Measurements from ENCODE around the gene PKNOX1.
A peak's percentile ranks its signal among the peaks of the same experiment; 100 is the strongest.
"Not testable (repeated sequence)": the region's sequence is repeated elsewhere in the genome, so short reads cannot be mapped to it uniquely, and the experiment has no call there.

The PKNOX1 gene

GRCh38 chr21:42983869-42984268 is 9.5 kb downstream of the PKNOX1 start:
- no peak for DNase-seq (ENCODE audit: low read depth)

GRCh38 chr21:42986125-42986783 is 11.9 kb downstream of the PKNOX1 start:
- DNase-seq (ENCODE audit: low read depth): no peak

- no peak for DNase-seq (ENCODE audit: low read depth)
Measured at GRCh38 chr21:42988236-42988965, 14.0 kb downstream of the PKNOX1 start.

GRCh38 chr21:42989370-42989769 is 15.0 kb downstream of the PKNOX1 start:
- DNase-seq (ENCODE audit: low read depth): not testable (repeated sequence)

GRCh38 chr21:42989816-42990650 is 15.7 kb downstream of the PKNOX1 start:
- DNase-seq (ENCODE audit: low read depth): no peak

- DNase-seq (ENCODE audit: low read depth): peak; percentile 77
Measured at GRCh38 chr21:42991992-42992740, 17.8 kb downstream of the PKNOX1 start.

GRCh38 chr21:42993051-42993712 is 18.8 kb downstream of the PKNOX1 start:
- no peak for DNase-seq (ENCODE audit: low read depth)

- peak; percentile 92 for DNase-seq (ENCODE audit: low read depth)
Measured at GRCh38 chr21:42997053-42997452, 22.7 kb downstream of the PKNOX1 start.

GRCh38 chr21:42997983-42998382 is 23.6 kb downstream of the PKNOX1 start:
- not testable (repeated sequence) for DNase-seq (ENCODE audit: low read depth)

GRCh38 chr21:42999152-42999551 is 24.8 kb downstream of the PKNOX1 start:
- not testable (repeated sequence) for DNase-seq (ENCODE audit: low read depth)

- not testable (repeated sequence) for DNase-seq (ENCODE audit: low read depth)
Measured at GRCh38 chr21:43000041-43000440, 25.7 kb downstream of the PKNOX1 start.

- DNase-seq (ENCODE audit: low read depth): no peak
Measured at GRCh38 chr21:43001316-43001715, 27.0 kb downstream of the PKNOX1 start.

- DNase-seq (ENCODE audit: low read depth): no peak
Measured at GRCh38 chr21:43004926-43005325, 30.6 kb downstream of the PKNOX1 start.

- no peak for DNase-seq (ENCODE audit: low read depth)
Measured at GRCh38 chr21:43005635-43006034, 31.3 kb downstream of the PKNOX1 start.

GRCh38 chr21:43006051-43006873 is 31.9 kb downstream of the PKNOX1 start:
- DNase-seq (ENCODE audit: low read depth): not testable (repeated sequence)

GRCh38 chr21:43006874-43007208 is 32.5 kb downstream of the PKNOX1 start:
- no peak for DNase-seq (ENCODE audit: low read depth)

GRCh38 chr21:43012596-43012995 is 38.2 kb downstream of the PKNOX1 start:
- no peak for DNase-seq (ENCODE audit: low read depth)

- DNase-seq (ENCODE audit: low read depth): no peak
Measured at GRCh38 chr21:43015906-43016540, 41.7 kb downstream of the PKNOX1 start.

GRCh38 chr21:43016728-43017127 is 42.4 kb downstream of the PKNOX1 start:
- DNase-seq (ENCODE audit: low read depth): no peak

GRCh38 chr21:43018519-43018918 is 44.2 kb downstream of the PKNOX1 start:
- DNase-seq (ENCODE audit: low read depth): no peak
